SJSA1 (cell line): ENCODE measurements around the gene F2RL3. TPM values are rescaled to one million over a fixed set of nuclear protein-coding genes. Genes with fewer than 3 reads are reported as not detected.

ENCODE experiments used
- DNase-seq, 2 experiments: peaks; one replicate each; pipeline ENCODE4 v3.0.0-alpha.2; 2015 to 2020; ENCODE audit warnings: low spot score in 2 of 2, low read depth in 1 of 2
- H3K27ac ChIP-seq: fragments of 250-450 bp; sonication (Bioruptor Pico); 2 replicates; pipeline ENCODE4 v1.5.1; 2020; ENCODE audit warnings: mild to moderate bottlenecking, moderate library complexity
- H3K27me3 ChIP-seq: fragments of 250-450 bp; sonication (Bioruptor Pico); replicated peaks from 2 replicates; pipeline ENCODE4 v1.5.1; 2020; ENCODE audit warnings: mild to moderate bottlenecking, moderate library complexity
- H3K36me3 ChIP-seq: fragments of 250-450 bp; sonication (Bioruptor Pico); 2 replicates; pipeline ENCODE4 v1.5.1; 2020; ENCODE audit warnings: mild to moderate bottlenecking
- H3K4me1 ChIP-seq: fragments of 250-450 bp; sonication (Bioruptor Pico); replicated peaks from 2 replicates; pipeline ENCODE4 v1.6.1; 2021; ENCODE audit warnings: mild to moderate bottlenecking
- H3K4me3 ChIP-seq: fragments of 250-450 bp; sonication (Bioruptor Pico); 2 replicates; pipeline ENCODE4 v1.5.1; 2020; ENCODE audit warnings: mild to moderate bottlenecking
- H3K9me3 ChIP-seq: fragments of 250-450 bp; sonication (Bioruptor Pico); replicated peaks from 2 replicates; pipeline ENCODE4 v1.5.1; 2020; ENCODE audit warnings: mild to moderate bottlenecking
- total RNA-seq: library from RNA; depleted of rRNA; stranded (reverse); fragments of >200 nt; shearing (Covaris generic); gene quantifications from 2 replicates; pipeline ENCODE4 v1.2.3, GENCODE V29; 2014

Gene F2RL3
- total RNA-seq, 1 experiment from 2014 or later: 0.37 TPM

- Histone ChIP-seq H3K27ac (no peak overlapping the region), H3K27me3 (no peaks in the 10 kb centered on the region), H3K4me3 (no peak overlapping the region), H3K9me3 (peaks cover 17% of the 10 kb centered on the region), H3K36me3 (no peaks in the 10 kb centered on the region), H3K4me1 (no peaks in the 10 kb centered on the region)
- no peak for DNase-seq
Observed at GRCh38 chr19:16908759-16909158, 20.0 kb downstream of the F2RL3 start.

GRCh38 chr19:16911046-16911445 lies 22.2 kb downstream of the F2RL3 start:
- Histone ChIP-seq H3K27ac (no peak overlapping the region), H3K36me3 (no peaks in the 10 kb centered on the region), H3K4me3 (no peak overlapping the region), H3K27me3 (no peaks in the 10 kb centered on the region), H3K4me1 (no peaks in the 10 kb centered on the region), H3K9me3 (peaks cover 15% of the 10 kb centered on the region)
- DNase-seq: no peak

- no peak overlapping the region for H3K27ac ChIP-seq
- H3K4me3 ChIP-seq: no peak overlapping the region
- peaks cover 8% of the 10 kb centered on the region for H3K27me3 ChIP-seq
- H3K9me3 ChIP-seq: peaks cover 15% of the 10 kb centered on the region
- no peaks in the 10 kb centered on the region for H3K36me3 ChIP-seq
- DNase-seq: no peak
- H3K4me1 ChIP-seq: no peaks in the 10 kb centered on the region
Observed at GRCh38 chr19:16912780-16913179, 24.0 kb downstream of the F2RL3 start.

GRCh38 chr19:16914421-16914820 lies 25.6 kb downstream of the F2RL3 start:
- Histone ChIP-seq H3K4me3 (no peak overlapping the region), H3K27me3 (peaks cover 8% of the 10 kb centered on the region), H3K27ac (no peak overlapping the region), H3K4me1 (no peaks in the 10 kb centered on the region), H3K9me3 (peaks cover 15% of the 10 kb centered on the region), H3K36me3 (no peaks in the 10 kb centered on the region)
- no peak for DNase-seq

GRCh38 chr19:16915135-16915534 lies 26.3 kb downstream of the F2RL3 start:
- no peak for DNase-seq
- H3K9me3 ChIP-seq: peaks cover 15% of the 10 kb centered on the region
- no peak overlapping the region for H3K27ac ChIP-seq
- no peak overlapping the region for H3K4me3 ChIP-seq
- peaks cover 8% of the 10 kb centered on the region for H3K27me3 ChIP-seq
- no peaks in the 10 kb centered on the region for H3K36me3 ChIP-seq
- H3K4me1 ChIP-seq: no peaks in the 10 kb centered on the region

GRCh38 chr19:16915734-16916133 lies 26.9 kb downstream of the F2RL3 start:
- peaks cover 15% of the 10 kb centered on the region for H3K9me3 ChIP-seq

GRCh38 chr19:16917401-16917800 lies 28.6 kb downstream of the F2RL3 start:
- Histone ChIP-seq H3K9me3 (peaks cover 12% of the 10 kb centered on the region), H3K27me3 (peaks cover 8% of the 10 kb centered on the region), H3K4me3 (no peak overlapping the region), H3K27ac (no peak overlapping the region), H3K36me3 (no peaks in the 10 kb centered on the region), H3K4me1 (no peaks in the 10 kb centered on the region)
- DNase-seq: no peak

More at GRCh38 chr19:16915734-16916133, 26.9 kb downstream of the F2RL3 start:
- no peak overlapping the region for H3K4me3 ChIP-seq
- no peak overlapping the region for H3K27ac ChIP-seq
- peaks cover 8% of the 10 kb centered on the region for H3K27me3 ChIP-seq
- no peaks in the 10 kb centered on the region for H3K36me3 ChIP-seq
- no peak for DNase-seq
- H3K4me1 ChIP-seq: no peaks in the 10 kb centered on the region

- no peak for DNase-seq
- Histone ChIP-seq H3K4me3 (no peak overlapping the region), H3K27me3 (peaks cover 8% of the 10 kb centered on the region), H3K36me3 (no peaks in the 10 kb centered on the region), H3K9me3 (no peaks in the 10 kb centered on the region), H3K27ac (no peak overlapping the region), H3K4me1 (no peaks in the 10 kb centered on the region)
Observed at GRCh38 chr19:16919496-16919895, 30.7 kb downstream of the F2RL3 start.

GRCh38 chr19:16920816-16921529 lies 32.2 kb downstream of the F2RL3 start:
- H3K27ac ChIP-seq: no peak overlapping the region
- no peak overlapping the region for H3K4me3 ChIP-seq
- peaks cover 6% of the 10 kb centered on the region; the same call in 1 of the 2 replicates for H3K9me3 ChIP-seq
- H3K27me3 ChIP-seq: peaks cover 8% of the 10 kb centered on the region
- H3K4me1 ChIP-seq: no peaks in the 10 kb centered on the region
- peak; percentile 16 to 70 for DNase-seq
- H3K36me3 ChIP-seq: no peaks in the 10 kb centered on the region

GRCh38 chr19:16921766-16922591 lies 33.2 kb downstream of the F2RL3 start:
- Histone ChIP-seq H3K9me3 (peaks cover 6% of the 10 kb centered on the region; the same call in 1 of the 2 replicates), H3K36me3 (no peaks in the 10 kb centered on the region), H3K4me1 (no peaks in the 10 kb centered on the region), H3K27me3 (peaks cover 5% of the 10 kb centered on the region), H3K4me3 (no peak overlapping the region), H3K27ac (no peak overlapping the region)
- DNase-seq: no peak

- no peak for DNase-seq
- Histone ChIP-seq H3K4me1 (no peaks in the 10 kb centered on the region), H3K9me3 (peaks cover 6% of the 10 kb centered on the region; the same call in 1 of the 2 replicates), H3K4me3 (no peak overlapping the region), H3K27ac (no peak overlapping the region), H3K27me3 (no peaks in the 10 kb centered on the region; the same call in 1 of the 2 replicates), H3K36me3 (no peaks in the 10 kb centered on the region)
Observed at GRCh38 chr19:16922592-16922934, 33.8 kb downstream of the F2RL3 start.

- H3K4me3 ChIP-seq: no peak overlapping the region
- no peaks in the 10 kb centered on the region for H3K4me1 ChIP-seq
- H3K9me3 ChIP-seq: peaks cover 6% of the 10 kb centered on the region; the same call in 1 of the 2 replicates
- H3K36me3 ChIP-seq: no peaks in the 10 kb centered on the region
- DNase-seq: no peak
- H3K27me3 ChIP-seq: no peaks in the 10 kb centered on the region
- no peak overlapping the region for H3K27ac ChIP-seq
Observed at GRCh38 chr19:16922949-16923348, 34.1 kb downstream of the F2RL3 start.

GRCh38 chr19:16927883-16928282 lies 39.1 kb downstream of the F2RL3 start:
- Histone ChIP-seq H3K4me3 (no peak overlapping the region), H3K36me3 (no peaks in the 10 kb centered on the region), H3K27ac (no peak overlapping the region), H3K4me1 (no peaks in the 10 kb centered on the region), H3K9me3 (peaks cover 6% of the 10 kb centered on the region; the same call in 1 of the 2 replicates), H3K27me3 (no peaks in the 10 kb centered on the region)
- no peak for DNase-seq

- Histone ChIP-seq H3K27me3 (no peaks in the 10 kb centered on the region), H3K4me1 (no peaks in the 10 kb centered on the region)
- DNase-seq: no peak
Observed at GRCh38 chr19:16928351-16928750, 39.6 kb downstream of the F2RL3 start.

More at GRCh38 chr19:16928351-16928750, 39.6 kb downstream of the F2RL3 start:
- Histone ChIP-seq H3K9me3 (peaks cover 6% of the 10 kb centered on the region; the same call in 1 of the 2 replicates), H3K4me3 (no peak overlapping the region), H3K36me3 (no peaks in the 10 kb centered on the region), H3K27ac (no peak overlapping the region)
